Glomerular visceral epithelial cell (primary cell): Measurements from ENCODE around the gene RHCE.
"Not testable (repeated sequence)": the region's sequence is repeated elsewhere in the genome, so short reads cannot be mapped to it uniquely, and the experiment has no call there.

Source experiments
- DNase-seq: peaks from one replicate; pipeline ENCODE4 v3.0.0-alpha.2; 2016; ENCODE audit errors: extremely low spot score

The RHCE gene

GRCh38 chr1:25342846-25343245 lies 77.8 kb downstream of the RHCE start:
- no peak for DNase-seq

GRCh38 chr1:25341746-25342145 lies 78.9 kb downstream of the RHCE start:
- no peak for DNase-seq

GRCh38 chr1:25338986-25339385 lies 81.6 kb downstream of the RHCE start:
- DNase-seq = no peak

- DNase-seq = peak; percentile 85
Measured at GRCh38 chr1:25338188-25338981, 82.2 kb downstream of the RHCE start, which contains the start of gene TMEM50A. Gene TMEM50A (plus strand): TSS chr1:25338334. CDS start chr1:25340487, 2,153 bp downstream.

GRCh38 chr1:25337483-25338187 lies 83.0 kb downstream of the RHCE start:
- DNase-seq = not testable (repeated sequence)

- not testable (repeated sequence) for DNase-seq
Measured at GRCh38 chr1:25336922-25337354, 83.7 kb downstream of the RHCE start.

GRCh38 chr1:25329950-25330349 lies 90.7 kb downstream of the RHCE start:
- not testable (repeated sequence) for DNase-seq

- DNase-seq = not testable (repeated sequence)
Measured at GRCh38 chr1:25329336-25329735, 91.3 kb downstream of the RHCE start.

GRCh38 chr1:25328791-25329185 lies 91.8 kb downstream of the RHCE start:
- not testable (repeated sequence) for DNase-seq

- DNase-seq = not testable (repeated sequence)
Measured at GRCh38 chr1:25327864-25328790, 92.5 kb downstream of the RHCE start.

GRCh38 chr1:25324407-25324806 lies 96.2 kb downstream of the RHCE start:
- not testable (repeated sequence) for DNase-seq

- DNase-seq = not testable (repeated sequence)
Measured at GRCh38 chr1:25322127-25322526, 98.5 kb downstream of the RHCE start.

- peak; percentile 52 for DNase-seq
Measured at GRCh38 chr1:25320314-25320938, 100.2 kb downstream of the RHCE start.

- not testable (repeated sequence) for DNase-seq
Measured at GRCh38 chr1:25312806-25313470, 107.7 kb downstream of the RHCE start.
